HEK293T (cell line): ENCODE measurements around the gene CTIF.

ENCODE experiments used
- CTCF ChIA-PET: fragments of 350-600 bp; formaldehyde crosslinking; extraction: SDS; loops from one replicate; lab custom pipeline; 2021; ENCODE audit warnings: antibody characterized with exemption, inconsistent platforms; lab: Yijun Ruan, JAX
- POLR2A ChIA-PET: fragments of 350-600 bp; formaldehyde crosslinking; extraction: SDS; loops from one replicate; lab custom pipeline; 2020; ENCODE audit warnings: antibody characterized with exemption, inconsistent platforms; lab: Yijun Ruan, JAX
- DNase-seq: peaks from one replicate; pipeline ENCODE4 v3.0.0; 2012; ENCODE audit warnings: mixed read lengths; ENCODE audit errors: extremely low spot score
- ARNT ChIP-seq: fragments of 450-650 bp; IDR thresholded peaks from 2 replicates; pipeline ENCODE4 v1.6.1; 2017; ENCODE audit warnings: mild to moderate bottlenecking
- BHLHE40 ChIP-seq: fragments of 450-650 bp; IDR thresholded peaks from 2 replicates; pipeline ENCODE4 v1.6.1; 2016; ENCODE audit warnings: mild to moderate bottlenecking, moderate library complexity, borderline replicate concordance
- CTBP1 ChIP-seq: fragments of 450-650 bp; IDR thresholded peaks from 2 replicates; pipeline ENCODE4 v1.6.1; 2016; ENCODE audit warnings: borderline replicate concordance
- ELF4 ChIP-seq: fragments of 450-650 bp; IDR thresholded peaks from 2 replicates; pipeline ENCODE4 v1.6.1; 2017; ENCODE audit warnings: antibody characterized with exemption
- FOXA1 ChIP-seq: fragments of 450-650 bp; IDR thresholded peaks from 2 replicates; pipeline ENCODE4 v1.6.1; 2016; ENCODE audit warnings: mild to moderate bottlenecking
- FOXK2 ChIP-seq: fragments of 450-650 bp; IDR thresholded peaks from 2 replicates; pipeline ENCODE4 v1.6.1; 2016; ENCODE audit warnings: mild to moderate bottlenecking
- FOXM1 ChIP-seq: fragments of 450-650 bp; IDR thresholded peaks from 2 replicates; pipeline ENCODE4 v1.6.1; 2017; ENCODE audit warnings: mild to moderate bottlenecking, borderline replicate concordance
- HDGF ChIP-seq: fragments of 450-650 bp; IDR thresholded peaks from 2 replicates; pipeline ENCODE4 v1.6.1; 2017; ENCODE audit warnings: antibody characterized with exemption, borderline replicate concordance
- L3MBTL2 ChIP-seq: fragments of 450-650 bp; conservative IDR thresholded peaks from 2 replicates; pipeline ENCODE4 v1.6.1; 2016; ENCODE audit warnings: mild to moderate bottlenecking
- LEF1 ChIP-seq: fragments of 450-650 bp; IDR thresholded peaks from 2 replicates; pipeline ENCODE4 v1.6.1; 2017; ENCODE audit warnings: mild to moderate bottlenecking, borderline replicate concordance
- NFRKB ChIP-seq: fragments of 450-650 bp; IDR thresholded peaks from 2 replicates; pipeline ENCODE4 v1.6.1; 2016; ENCODE audit warnings: mild to moderate bottlenecking, moderate library complexity
- SP1 ChIP-seq: fragments of 450-650 bp; IDR thresholded peaks from 2 replicates; pipeline ENCODE4 v1.6.1; 2017
- SUZ12 ChIP-seq: fragments of 450-650 bp; IDR thresholded peaks from 2 replicates; pipeline ENCODE4 v1.6.1; 2016; ENCODE audit warnings: mild to moderate bottlenecking
- TARDBP ChIP-seq: fragments of 450-650 bp; IDR thresholded peaks from 2 replicates; pipeline ENCODE4 v1.6.1; 2016
- ZNF384 ChIP-seq: fragments of 450-650 bp; IDR thresholded peaks from 2 replicates; pipeline ENCODE4 v1.6.1; 2016
- TF ChIP-seq, protein P1 (sequence below): fragments of 450-650 bp; IDR thresholded peaks from 2 replicates; pipeline ENCODE4 v1.6.1; 2016

CTIF gene

DNA sequence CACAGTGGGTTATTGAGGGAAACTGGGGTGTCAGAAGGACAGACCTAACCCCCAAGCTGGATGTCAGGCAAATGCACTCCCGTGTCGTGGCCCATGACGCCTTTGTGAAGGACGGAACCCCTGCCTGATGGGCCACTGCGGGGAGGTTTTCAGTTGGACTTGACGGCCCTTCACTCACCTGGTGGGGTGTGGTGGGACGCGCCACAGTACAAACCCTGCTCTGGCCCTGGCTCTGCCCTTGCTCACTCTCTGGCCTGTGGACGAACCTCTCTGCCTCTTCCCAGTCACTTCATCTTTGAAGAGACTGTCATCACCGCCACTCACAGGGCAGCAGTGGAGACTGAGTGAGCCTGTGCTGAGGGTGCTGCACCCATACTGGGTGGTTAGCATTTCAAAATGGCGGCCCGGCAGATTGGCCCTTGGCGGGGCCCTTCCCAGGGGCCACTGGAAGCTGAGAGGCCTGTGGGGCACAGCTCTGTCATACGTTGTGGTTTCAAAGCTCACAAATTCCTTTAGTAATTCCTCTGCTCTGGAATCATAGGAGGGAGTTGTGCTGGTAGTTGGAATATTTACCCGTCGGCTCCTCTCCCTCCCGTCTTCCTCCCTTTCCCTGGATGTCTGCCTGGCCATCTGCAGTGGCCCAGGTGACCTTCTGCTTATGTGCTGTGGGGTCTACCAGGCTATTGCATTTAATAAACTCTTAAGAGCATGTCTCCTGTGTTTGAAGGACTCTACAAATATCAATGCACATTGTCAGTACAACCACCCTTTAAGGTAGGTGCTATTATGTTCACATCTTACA, 200.6 kb downstream of the CTIF start:
- no peak for DNase-seq
- CTCF ChIA-PET: no interaction called here
- POLR2A ChIA-PET: no interaction called here

DNA sequence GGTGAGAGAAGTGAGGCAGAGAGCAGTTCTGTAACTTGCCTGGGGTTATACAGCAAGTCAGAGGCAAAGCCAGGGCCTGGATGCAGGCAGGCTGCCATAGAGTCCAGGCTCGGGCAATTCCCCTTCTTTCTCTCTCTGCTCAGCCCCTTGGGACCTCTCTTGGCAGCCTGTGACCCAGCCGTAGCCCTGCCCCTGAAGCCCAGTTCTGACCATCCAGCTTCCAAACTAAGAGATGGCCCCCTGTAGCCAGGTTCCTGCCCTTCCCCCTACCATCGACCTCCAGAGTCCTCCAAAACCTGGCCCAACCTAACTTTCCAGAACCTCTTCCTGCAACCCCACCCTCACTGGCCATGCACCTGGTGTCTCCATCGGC, 201.2 kb downstream of the CTIF start:
- POLR2A ChIA-PET: no interaction called here
- DNase-seq: no peak
- CTCF ChIA-PET: no interaction called here
- no peak for TF ChIP-seq FOXM1
- no peak for TF ChIP-seq FOXA1
- TF ChIP-seq ELF4: no peak
- no peak for TF ChIP-seq SP1
- TF ChIP-seq BHLHE40: no peak
- no peak for TF ChIP-seq ARNT
- no peak for TF ChIP-seq SUZ12
- TF ChIP-seq NFRKB: no peak
- TF ChIP-seq, protein P1, sequence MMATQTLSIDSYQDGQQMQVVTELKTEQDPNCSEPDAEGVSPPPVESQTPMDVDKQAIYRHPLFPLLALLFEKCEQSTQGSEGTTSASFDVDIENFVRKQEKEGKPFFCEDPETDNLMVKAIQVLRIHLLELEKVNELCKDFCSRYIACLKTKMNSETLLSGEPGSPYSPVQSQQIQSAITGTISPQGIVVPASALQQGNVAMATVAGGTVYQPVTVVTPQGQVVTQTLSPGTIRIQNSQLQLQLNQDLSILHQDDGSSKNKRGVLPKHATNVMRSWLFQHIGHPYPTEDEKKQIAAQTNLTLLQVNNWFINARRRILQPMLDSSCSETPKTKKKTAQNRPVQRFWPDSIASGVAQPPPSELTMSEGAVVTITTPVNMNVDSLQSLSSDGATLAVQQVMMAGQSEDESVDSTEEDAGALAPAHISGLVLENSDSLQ: no peak

More for the DNA sequence above, 200.6 kb downstream of the CTIF start:
- TF ChIP-seq FOXK2: no peak
- no peak for TF ChIP-seq SP1
- no peak for TF ChIP-seq SUZ12
- no peak for TF ChIP-seq L3MBTL2
- TF ChIP-seq, protein P1: no peak

DNA sequence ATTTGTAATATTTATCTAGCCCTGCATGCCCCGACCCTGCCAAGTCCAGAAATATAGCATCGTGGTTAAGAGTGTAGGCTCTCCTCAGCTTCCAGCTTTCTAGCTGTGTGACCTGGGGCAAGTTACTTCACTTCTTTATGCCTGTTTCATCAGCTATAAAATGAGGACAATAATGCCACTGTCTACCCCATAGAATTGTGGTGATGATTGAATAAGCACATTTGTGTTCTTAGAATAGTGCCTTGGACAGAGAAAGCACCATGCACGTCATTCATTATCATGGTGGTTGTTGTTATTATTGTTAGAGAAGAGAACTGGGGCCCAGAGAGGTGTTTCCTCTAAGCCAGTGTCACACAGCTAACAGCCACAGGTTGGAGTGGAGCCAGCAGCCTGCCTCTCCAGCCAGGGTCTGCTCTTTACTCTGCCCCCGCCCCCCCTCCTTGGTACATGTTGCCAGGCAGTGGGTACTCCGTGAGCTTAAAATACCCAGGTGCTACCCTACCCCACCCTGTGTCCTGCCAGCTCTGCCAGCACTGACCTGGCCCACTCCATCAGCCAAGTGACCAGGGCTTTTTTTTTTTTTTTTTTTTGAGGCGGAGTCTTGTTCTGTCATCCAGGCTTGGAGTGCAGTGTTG, 202.1 kb downstream of the CTIF start:
- DNase-seq: no peak
- POLR2A ChIA-PET: no interaction called here
- CTCF ChIA-PET: no interaction called here
- TF ChIP-seq FOXA1 (no peak), HDGF (no peak), CTBP1 (no peak), ARNT (no peak), BHLHE40 (no peak), LEF1 (no peak), ELF4 (no peak), ZNF384 (no peak)
- TF ChIP-seq, protein P1: no peak

DNA sequence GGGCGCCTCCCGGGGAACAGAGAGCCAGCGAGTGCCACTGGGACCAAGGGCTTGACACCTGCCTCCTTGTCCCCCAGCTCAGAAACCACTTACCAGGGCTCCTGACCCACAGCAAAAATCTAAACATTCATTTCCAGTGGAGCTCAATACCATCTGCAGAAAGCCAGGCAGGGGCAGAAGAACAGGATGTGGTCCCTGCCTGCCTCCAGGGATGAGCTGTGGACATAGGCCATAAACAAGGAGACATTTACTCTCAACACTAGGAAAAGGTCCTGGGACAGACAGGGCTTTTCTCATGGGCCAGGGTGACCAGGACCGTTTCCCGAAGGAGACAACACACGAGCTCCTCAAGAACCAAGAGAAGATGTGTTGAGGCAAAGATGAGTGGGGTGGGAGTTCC, 203.0 kb downstream of the CTIF start:
- POLR2A ChIA-PET: no interaction called here
- no peak for DNase-seq
- CTCF ChIA-PET: no interaction called here
- TF ChIP-seq CTBP1 (no peak), BHLHE40 (no peak)

DNA sequence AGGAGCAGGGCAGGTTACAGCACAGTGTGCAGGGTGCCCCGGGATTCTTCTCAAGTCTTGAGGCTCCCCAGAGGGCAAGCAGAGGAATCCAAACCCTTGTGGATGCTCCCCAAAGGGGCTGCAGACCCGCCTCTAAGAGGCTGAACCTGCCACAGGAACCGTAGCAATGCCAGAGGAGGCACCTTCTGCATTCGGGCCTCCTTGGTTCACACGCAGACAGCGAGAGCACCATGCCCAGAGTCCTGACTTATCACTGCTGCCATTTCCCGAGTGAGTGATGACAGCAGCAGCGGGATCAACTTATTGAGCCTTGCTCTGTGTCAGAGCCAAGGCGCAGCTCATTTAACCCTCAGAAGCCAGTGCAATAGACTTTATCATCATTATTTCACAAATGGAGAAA, 203.5 kb downstream of the CTIF start:
- CTCF ChIA-PET: no interaction called here

More for the DNA sequence above, 203.5 kb downstream of the CTIF start:
- TF ChIP-seq, protein P1: no peak
- TF ChIP-seq HDGF (no peak), SUZ12 (no peak), L3MBTL2 (no peak), ZNF384 (no peak), ELF4 (no peak), CTBP1 (no peak), LEF1 (no peak), SP1 (no peak), BHLHE40 (no peak), FOXK2 (no peak), ARNT (no peak), FOXA1 (no peak), TARDBP (no peak), NFRKB (no peak), FOXM1 (no peak)
- POLR2A ChIA-PET: no interaction called here
- no peak for DNase-seq
